ENCODE results near the gene CTAGE1.

CTAGE1 gene

GRCh38 chr18:22434973-22435608, 17.4 kb upstream of the CTAGE1 start:
- no peak for DNase-seq (ENCODE audit: low read depth)
- H3K4me3 ChIP-seq (ENCODE audit: low read depth, low read length) = no peak overlapping the region
- TF ChIP-seq CTCF (IDR thresholded peaks at IDR 0.05; ENCODE audit: insufficient read depth, low read depth, low read length, missing control alignments) = no peak

- no peak overlapping the region for H3K4me3 ChIP-seq (ENCODE audit: low read depth, low read length)
- TF ChIP-seq CTCF (IDR thresholded peaks at IDR 0.05; ENCODE audit: insufficient read depth, low read depth, low read length, missing control alignments) = no peak
- DNase-seq (ENCODE audit: low read depth) = no peak
Observed at GRCh38 chr18:22433956-22434355, 16.2 kb upstream of the CTAGE1 start.

- no peak for DNase-seq (ENCODE audit: low read depth)
- no peak for TF ChIP-seq CTCF (IDR thresholded peaks at IDR 0.05; ENCODE audit: insufficient read depth, low read depth, low read length, missing control alignments)
- H3K4me3 ChIP-seq (ENCODE audit: low read depth, low read length) = no peak overlapping the region
Observed at GRCh38 chr18:22432657-22433137, 15.0 kb upstream of the CTAGE1 start.

- no peak for DNase-seq (ENCODE audit: low read depth)
- no peak overlapping the region for H3K4me3 ChIP-seq (ENCODE audit: low read depth, low read length)
- TF ChIP-seq CTCF (IDR thresholded peaks at IDR 0.05; ENCODE audit: insufficient read depth, low read depth, low read length, missing control alignments) = no peak
Observed at GRCh38 chr18:22429564-22429963, 11.8 kb upstream of the CTAGE1 start.

GRCh38 chr18:22428672-22429071, 11.0 kb upstream of the CTAGE1 start:
- TF ChIP-seq CTCF (IDR thresholded peaks at IDR 0.05; ENCODE audit: insufficient read depth, low read depth, low read length, missing control alignments) = no peak
- no peak overlapping the region for H3K4me3 ChIP-seq (ENCODE audit: low read depth, low read length)
- no peak for DNase-seq (ENCODE audit: low read depth)

GRCh38 chr18:22427822-22428549, 10.3 kb upstream of the CTAGE1 start:
- no peak overlapping the region for H3K4me3 ChIP-seq (ENCODE audit: low read depth, low read length)
- no peak for DNase-seq (ENCODE audit: low read depth)
- TF ChIP-seq CTCF (IDR thresholded peaks at IDR 0.05; ENCODE audit: insufficient read depth, low read depth, low read length, missing control alignments) = no peak

Measured in GM12865 (cell line).